Ishikawa (cell line): ENCODE results near the gene MARK3.

Experiments used
- CEBPB ChIP-seq: IDR thresholded peaks from 2 replicates; pipeline ENCODE4 v1.6.1; 2012
- CREB1 ChIP-seq: IDR thresholded peaks from 2 replicates; pipeline ENCODE4 v1.6.1; 2012; ENCODE audit warnings: low read depth
- EGR1 ChIP-seq: IDR thresholded peaks from 2 replicates; pipeline ENCODE4 v1.6.1; 2012
- EP300 ChIP-seq: IDR thresholded peaks from 2 replicates; pipeline ENCODE4 v1.6.1; 2012; ENCODE audit warnings: borderline replicate concordance
- FOXM1 ChIP-seq: IDR thresholded peaks from 2 replicates; pipeline ENCODE4 v1.6.1; 2012; ENCODE audit warnings: low read depth, borderline replicate concordance
- NFIC ChIP-seq: IDR thresholded peaks from 2 replicates; pipeline ENCODE4 v1.6.1; 2012
- RAD21 ChIP-seq: IDR thresholded peaks from 2 replicates; pipeline ENCODE4 v1.6.1; 2012; ENCODE audit warnings: low read depth
- REST ChIP-seq: IDR thresholded peaks from 2 replicates; pipeline ENCODE4 v1.6.1; 2012; ENCODE audit warnings: low read depth, mild to moderate bottlenecking
- TAF1 ChIP-seq: IDR thresholded peaks from 2 replicates; pipeline ENCODE4 v1.6.1; 2012; ENCODE audit warnings: low read depth, mild to moderate bottlenecking
- TCF12 ChIP-seq: IDR thresholded peaks from 2 replicates; pipeline ENCODE4 v1.6.1; 2012; ENCODE audit warnings: low read depth
- TEAD4 ChIP-seq: IDR thresholded peaks from 2 replicates; pipeline ENCODE4 v1.6.1; 2012
- YY1 ChIP-seq: IDR thresholded peaks from 2 replicates; pipeline ENCODE4 v1.6.1; 2012; ENCODE audit warnings: low read depth
- ZBTB7A ChIP-seq: IDR thresholded peaks from 2 replicates; pipeline ENCODE4 v1.6.1; 2012; ENCODE audit warnings: low read depth
- TF ChIP-seq, protein P1 (sequence below): IDR thresholded peaks from 2 replicates; pipeline ENCODE4 v1.6.1; 2012
- TF ChIP-seq, protein P2 (sequence below): IDR thresholded peaks from 2 replicates; pipeline ENCODE4 v1.6.1; 2012

Gene MARK3

DNA sequence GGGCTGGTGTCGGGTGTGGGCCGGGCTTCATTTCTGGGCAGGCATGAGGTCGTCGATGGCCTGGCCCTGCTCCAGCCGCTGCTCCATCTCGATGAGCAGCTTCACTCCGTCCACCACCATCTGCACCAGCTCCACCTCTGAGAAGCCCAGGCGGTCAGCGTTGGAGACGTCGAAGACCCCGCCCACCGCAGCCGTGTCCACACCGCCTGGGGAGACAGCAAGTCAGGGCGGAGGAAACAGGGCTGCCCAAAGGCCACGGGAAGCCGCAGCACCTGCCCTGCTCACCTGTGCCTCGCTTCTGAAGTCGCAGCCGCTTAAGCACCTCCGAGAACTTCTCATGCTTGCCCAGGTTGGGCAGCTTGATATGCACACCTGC is 134.6 kb downstream of the MARK3 start:
- no peak for TF ChIP-seq ZBTB7A
- peak; percentile 62 for TF ChIP-seq NFIC
- TF ChIP-seq TCF12: peak; percentile 49; the same call in 1 of the 2 replicates

GRCh38 chr14:103520269-103520656 is 135.0 kb downstream of the MARK3 start:
- no peak for TF ChIP-seq EGR1
- TF ChIP-seq, protein P1, sequence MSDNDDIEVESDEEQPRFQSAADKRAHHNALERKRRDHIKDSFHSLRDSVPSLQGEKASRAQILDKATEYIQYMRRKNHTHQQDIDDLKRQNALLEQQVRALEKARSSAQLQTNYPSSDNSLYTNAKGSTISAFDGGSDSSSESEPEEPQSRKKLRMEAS: no peak
- TF ChIP-seq CREB1: no peak
- no peak for TF ChIP-seq NFIC
- no peak for TF ChIP-seq RAD21
- TF ChIP-seq FOXM1: no peak
- TF ChIP-seq, protein P2, sequence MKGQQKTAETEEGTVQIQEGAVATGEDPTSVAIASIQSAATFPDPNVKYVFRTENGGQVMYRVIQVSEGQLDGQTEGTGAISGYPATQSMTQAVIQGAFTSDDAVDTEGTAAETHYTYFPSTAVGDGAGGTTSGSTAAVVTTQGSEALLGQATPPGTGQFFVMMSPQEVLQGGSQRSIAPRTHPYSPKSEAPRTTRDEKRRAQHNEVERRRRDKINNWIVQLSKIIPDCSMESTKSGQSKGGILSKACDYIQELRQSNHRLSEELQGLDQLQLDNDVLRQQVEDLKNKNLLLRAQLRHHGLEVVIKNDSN: no peak
- TF ChIP-seq CEBPB: no peak
- no peak for TF ChIP-seq TEAD4
- no peak for TF ChIP-seq ZBTB7A

GRCh38 chr14:103520657-103521437 is 135.6 kb downstream of the MARK3 start:
- TF ChIP-seq CEBPB: peak; percentile 14; the same call in 1 of the 2 replicates
- peak; percentile 80 for TF ChIP-seq NFIC
- TF ChIP-seq TEAD4: peak; percentile 44; the same call in 1 of the 2 replicates
- TF ChIP-seq, protein P1: peak; percentile 61
- TF ChIP-seq YY1: peak; percentile 51; the same call in 1 of the 2 replicates
- no peak; the same call in 1 of the 2 replicates for TF ChIP-seq TAF1
- TF ChIP-seq TCF12: peak; percentile 61; the same call in 1 of the 2 replicates
- TF ChIP-seq CREB1: peak; percentile 8
- TF ChIP-seq EP300: peak; percentile 38; the same call in 1 of the 2 replicates
- TF ChIP-seq RAD21: peak; percentile 51; the same call in 1 of the 2 replicates
- no peak for TF ChIP-seq REST
- peak; percentile 52 for TF ChIP-seq ZBTB7A
- TF ChIP-seq EGR1: peak; percentile 69
- TF ChIP-seq FOXM1: no peak
- TF ChIP-seq, protein P2: no peak

- TF ChIP-seq, protein P1: no peak
- TF ChIP-seq YY1: 0 out of 2 replicates have a peak, but pooled peaks have one; percentile 9
- TF ChIP-seq ZBTB7A: peak; percentile 22; the same call in 1 of the 2 replicates
Observed at GRCh38 chr14:103521438-103521950, 136.3 kb downstream of the MARK3 start.

DNA sequence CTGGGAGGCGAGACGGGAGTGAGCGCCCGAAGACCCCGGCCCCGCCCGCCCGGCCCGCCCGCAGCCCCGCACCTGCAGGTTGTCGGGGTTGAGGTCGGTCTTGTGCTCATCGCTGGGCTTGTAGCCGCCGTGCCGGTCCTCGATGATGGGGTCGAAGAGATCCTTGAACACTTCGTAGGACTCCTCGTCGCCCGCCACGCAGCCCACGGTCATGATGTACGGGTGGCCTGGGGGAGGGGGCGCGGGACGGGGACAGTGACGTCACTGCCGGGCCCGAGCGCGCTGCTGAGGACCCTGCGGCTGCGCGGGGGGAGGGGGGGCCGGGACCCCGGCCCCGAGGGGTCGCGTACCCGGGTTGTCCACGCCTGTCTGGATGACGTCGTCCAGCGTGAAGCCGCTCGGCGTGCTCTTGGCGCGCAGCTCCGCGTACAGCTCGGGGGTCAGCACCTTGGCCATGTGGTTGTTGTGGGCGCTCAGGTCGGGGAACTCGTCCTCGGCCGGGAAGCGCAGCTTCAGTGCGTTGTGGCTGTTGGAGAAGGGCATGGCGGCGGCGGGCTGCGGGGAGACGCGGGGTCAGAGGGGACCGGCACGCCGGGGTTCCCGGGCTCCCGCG is 136.8 kb downstream of the MARK3 start:
- TF ChIP-seq, protein P1: peak; percentile 87
- no peak for TF ChIP-seq EP300
- TF ChIP-seq NFIC: no peak
- peak; percentile 52; the same call in 1 of the 2 replicates for TF ChIP-seq ZBTB7A
- TF ChIP-seq YY1: no peak

GRCh38 chr14:103522649-103523574 is 137.7 kb downstream of the MARK3 start, which contains the start of gene CKB:
TSS of gene CKB (minus strand) at chr14:103522830. CDS start at chr14:103522493, 337 bp downstream.
- TF ChIP-seq EGR1: no peak
- no peak for TF ChIP-seq FOXM1
- no peak; the same call in 1 of the 2 replicates for TF ChIP-seq ZBTB7A
- TF ChIP-seq, protein P2: no peak
- TF ChIP-seq RAD21: no peak
- no peak for TF ChIP-seq CEBPB
- TF ChIP-seq, protein P1: no peak
- no peak for TF ChIP-seq YY1
- TF ChIP-seq TCF12: no peak
- TF ChIP-seq EP300: no peak
- TF ChIP-seq REST: no peak
- TF ChIP-seq TAF1: no peak; the same call in 1 of the 2 replicates
- no peak for TF ChIP-seq TEAD4
- TF ChIP-seq CREB1: no peak
- no peak for TF ChIP-seq NFIC
